ENCODE results near the gene PTH2. TPM values are rescaled to one million over a fixed set of nuclear protein-coding genes. Genes with fewer than 3 reads are reported as not detected.

Gene PTH2
- polyA plus RNA-seq, 10 donors = not detected

DNA sequence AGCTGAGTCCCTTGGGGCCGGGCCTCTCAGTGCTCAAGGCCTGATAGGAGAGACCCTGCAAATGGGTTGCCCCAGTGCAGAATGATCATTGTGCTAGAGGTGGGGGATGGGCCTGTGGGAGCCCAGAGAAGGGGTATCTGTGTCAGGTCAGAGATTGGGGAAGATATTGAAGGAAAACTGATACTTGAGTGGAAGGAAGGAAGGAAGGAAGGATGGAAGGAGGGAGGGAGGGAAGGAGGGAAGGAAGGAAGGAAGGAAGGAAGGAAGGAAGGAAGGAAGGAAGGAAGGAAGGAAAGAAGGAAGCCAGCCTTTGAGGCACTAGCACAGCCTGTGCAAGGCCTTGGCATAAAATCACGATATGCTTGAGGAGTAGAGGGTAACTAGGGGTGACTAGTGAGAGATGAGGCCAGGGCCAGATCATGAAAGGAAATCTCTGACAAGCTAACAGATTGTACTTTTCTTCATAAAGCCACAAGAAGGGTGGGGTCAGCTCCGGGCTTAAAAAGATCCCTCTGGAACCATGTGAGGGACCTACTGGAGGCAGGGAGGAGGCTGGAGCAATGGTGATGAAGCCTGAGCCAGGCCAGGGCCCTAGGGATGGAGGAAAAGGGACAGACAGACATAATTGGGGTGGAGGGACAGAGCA lies 11.4 kb downstream of the PTH2 start:
- DNase-seq = no peak

DNA sequence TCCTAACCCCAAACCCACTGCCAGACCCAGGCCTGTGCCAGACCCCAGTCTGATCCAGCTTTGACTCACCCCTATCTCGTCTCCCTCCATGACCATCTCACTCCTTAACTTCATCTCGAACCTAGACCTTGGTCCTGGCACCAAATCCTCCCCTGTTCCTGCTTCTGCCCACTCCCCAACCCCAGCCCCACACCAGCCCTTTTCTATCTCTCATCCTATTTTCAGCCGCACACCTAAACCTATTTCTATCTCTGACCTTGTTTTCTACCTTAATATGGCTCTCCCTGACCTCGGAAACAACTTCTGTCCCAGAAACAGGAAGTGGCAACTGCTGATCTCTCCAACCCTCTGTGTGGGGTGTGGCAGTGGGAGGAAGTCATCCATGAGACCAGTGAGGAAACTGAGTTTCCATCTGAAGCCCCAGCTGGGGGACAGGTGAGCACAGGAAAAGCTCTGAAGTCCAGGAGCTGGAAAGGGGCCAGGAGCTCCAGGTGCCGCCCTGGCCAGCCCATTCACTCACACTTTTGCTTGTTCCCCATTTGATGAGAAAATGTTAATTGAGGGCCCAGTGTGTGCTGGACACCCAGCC lies 13.7 kb downstream of the PTH2 start:
- DNase-seq = no peak

DNA sequence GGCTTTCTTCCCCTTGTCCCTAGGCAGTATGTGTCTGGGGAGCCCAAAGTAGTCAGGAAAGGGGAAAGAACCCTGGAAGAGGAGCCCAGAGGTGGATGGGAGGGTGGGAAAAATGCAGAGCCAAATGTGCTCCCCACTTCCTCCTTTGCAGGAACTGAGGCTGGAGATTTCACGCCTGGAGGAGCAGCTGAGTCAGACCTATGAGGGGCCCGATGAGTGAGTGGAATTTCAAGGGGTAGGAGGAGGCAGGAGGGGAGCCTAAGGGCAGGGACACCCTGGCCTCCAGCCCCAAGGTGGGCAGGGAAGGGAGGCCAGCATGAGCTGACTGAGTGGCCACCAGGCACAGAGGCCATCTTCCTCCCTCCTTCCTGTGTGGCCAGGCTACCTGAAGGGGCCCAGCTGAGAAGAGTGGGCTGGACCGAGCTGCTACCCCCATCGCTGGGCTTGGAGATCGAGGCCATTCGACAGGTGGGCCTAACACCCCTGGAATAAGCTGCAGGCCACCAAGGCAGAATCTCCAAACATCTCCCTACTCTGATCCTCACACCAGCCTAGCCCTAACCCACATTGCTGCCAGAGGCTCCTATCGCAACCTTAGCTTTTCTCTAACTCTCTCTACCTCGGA lies 14.3 kb downstream of the PTH2 start:
- DNase-seq = no peak

DNA sequence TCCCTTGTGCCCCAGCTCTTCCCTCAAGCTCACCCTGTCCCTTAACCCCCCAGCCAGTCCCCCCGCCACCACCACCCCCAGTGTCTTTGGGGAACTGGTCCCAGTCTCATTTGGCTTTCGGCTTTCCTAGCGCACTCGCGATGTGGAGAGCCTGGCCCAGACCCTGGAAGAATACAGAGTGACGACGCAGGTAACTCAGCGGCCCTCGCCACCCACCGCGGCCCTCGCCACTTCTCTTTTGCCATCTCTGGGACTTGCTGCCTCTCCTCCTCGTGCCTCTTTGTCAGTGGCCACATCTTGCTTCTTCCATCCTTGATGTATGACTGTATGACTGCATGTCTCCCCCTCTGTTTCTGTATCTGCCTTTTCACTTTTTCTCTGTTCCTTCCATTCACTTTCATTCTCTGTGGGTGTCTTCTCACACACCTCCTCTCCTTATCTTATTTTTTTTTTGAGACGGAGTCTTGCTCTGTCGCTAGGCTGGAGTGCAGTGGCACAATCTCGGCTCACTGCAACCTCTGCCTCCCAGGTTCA lies 15.7 kb downstream of the PTH2 start:
- no peak for DNase-seq

DNA sequence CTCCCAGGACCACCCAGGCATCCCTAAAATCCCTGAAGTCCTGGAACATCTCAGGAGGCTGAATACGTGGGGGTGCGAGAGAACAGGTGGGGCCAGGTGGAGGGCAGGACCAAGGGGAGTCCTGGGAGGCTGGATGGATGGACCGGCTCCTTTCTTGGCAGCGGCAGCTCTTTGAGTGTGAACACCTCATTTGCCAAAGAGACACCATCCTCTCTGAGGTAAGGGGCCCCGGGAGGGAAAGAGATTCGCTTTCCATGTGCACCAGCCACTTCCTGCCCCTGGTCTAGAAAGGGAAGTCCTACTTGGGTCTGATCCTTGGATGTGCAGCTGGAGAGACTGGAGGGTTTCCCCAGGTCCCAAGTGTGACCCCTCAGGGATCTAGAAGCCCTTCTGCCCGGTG lies 16.2 kb downstream of the PTH2 start:
- DNase-seq = no peak

DNA sequence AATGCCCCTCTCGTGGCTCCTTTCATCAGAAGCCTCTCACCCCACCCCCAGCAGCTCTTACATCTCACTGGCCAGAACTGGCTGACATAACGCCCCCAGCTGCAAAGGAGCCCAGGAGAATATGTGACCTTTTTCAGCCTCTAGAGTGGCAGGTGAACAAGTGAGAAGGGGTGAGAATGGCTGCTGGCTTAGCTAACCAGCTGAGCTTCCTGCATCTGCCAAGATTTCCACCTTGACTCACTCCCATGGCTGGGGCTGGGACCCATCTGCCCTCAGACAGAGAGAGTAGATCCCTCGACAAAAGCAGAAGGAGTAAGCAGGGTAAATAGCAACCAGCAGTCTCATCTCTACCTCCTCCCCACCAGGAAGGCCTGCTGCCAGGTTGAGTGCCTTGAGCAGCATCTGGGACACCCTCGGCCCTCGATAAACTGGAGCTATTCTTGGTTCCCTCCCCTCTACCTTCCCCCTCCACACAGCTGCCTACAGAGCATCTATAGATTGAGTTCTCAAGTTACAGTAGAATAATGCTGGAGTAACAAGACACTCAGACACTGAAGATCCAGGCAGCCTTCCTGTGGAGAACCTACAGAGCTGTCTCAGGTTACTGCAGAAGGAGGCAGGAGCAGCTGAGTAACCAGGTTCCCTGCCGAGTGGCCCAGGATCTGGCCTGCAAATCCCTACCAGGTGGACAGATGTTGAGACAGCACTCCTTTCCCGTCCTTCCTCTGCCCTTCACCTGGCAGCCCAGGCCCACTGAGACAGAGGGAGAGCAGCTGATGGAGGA lies 19.6 kb downstream of the PTH2 start:
- peak in 1 of 3 donors; percentile 57 for DNase-seq

DNA sequence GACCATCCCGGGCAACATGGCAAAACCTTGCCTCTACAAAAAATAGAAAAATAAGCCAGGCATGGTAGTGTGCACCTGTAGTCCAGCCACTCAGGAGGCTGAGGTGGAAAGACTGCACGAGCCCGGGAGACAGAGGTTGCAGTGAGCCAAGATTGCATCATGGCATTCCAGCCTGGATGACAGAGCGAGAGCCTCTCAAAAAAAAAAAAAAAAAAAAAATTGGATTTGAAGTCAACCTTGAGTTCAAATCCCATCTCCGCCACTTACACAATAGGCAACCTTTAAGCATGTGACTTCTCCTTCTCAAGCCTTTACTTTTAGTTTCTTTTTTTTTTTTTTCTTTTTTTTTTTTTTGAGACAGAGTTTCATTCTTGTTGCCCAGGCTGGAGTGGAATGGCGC lies 23.2 kb downstream of the PTH2 start:
- DNase-seq = no peak

DNA sequence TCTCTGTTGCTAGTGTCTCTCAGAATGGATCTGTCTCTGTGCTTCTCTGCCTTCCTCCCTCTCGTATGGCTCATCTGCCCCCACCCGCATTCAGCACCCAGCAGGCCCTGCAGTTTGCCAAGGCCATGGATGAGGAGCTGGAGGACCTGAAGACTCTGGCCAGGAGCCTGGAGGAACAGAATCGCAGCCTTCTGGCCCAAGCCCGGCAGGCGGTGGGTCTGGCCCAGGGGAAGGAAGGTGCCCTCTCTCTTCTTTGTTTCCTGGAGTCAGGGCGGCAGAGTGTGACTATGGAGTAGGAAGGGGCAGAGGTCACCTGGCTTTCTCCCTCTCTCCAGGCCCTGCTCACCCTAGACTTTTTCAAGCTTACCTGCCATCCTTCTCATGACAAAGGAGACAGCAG lies 24.3 kb downstream of the PTH2 start:
- DNase-seq = no peak

DNA sequence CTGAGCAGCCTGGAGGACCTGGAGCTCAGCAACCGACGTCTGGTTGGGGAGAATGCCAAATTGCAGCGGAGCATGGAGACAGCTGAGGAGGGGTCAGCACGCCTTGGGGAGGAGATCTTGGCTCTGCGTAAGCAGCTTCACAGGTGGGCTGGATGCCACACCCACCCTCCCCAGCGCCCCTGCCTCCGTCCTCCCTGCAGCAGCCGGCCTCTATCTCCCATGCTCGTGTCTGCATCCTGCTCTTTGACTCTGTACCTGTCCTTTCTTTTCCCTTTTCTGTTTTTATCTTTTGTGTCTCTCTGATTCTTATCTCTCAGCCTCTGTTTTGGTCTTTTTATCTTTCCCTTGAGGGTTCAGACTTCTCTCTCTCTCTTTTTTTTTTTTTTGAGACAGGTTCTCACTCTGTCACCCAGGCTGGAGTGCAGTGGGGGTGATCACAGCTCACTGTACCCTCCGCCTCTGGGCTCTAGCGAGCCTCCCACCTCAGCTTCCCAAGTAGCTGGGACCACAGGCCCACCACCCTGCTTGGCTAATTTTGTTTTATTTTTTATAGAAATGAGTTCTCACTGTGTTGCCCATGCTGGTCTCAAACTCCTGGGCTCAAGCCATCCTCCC lies 25.1 kb downstream of the PTH2 start:
- no peak for DNase-seq

DNA sequence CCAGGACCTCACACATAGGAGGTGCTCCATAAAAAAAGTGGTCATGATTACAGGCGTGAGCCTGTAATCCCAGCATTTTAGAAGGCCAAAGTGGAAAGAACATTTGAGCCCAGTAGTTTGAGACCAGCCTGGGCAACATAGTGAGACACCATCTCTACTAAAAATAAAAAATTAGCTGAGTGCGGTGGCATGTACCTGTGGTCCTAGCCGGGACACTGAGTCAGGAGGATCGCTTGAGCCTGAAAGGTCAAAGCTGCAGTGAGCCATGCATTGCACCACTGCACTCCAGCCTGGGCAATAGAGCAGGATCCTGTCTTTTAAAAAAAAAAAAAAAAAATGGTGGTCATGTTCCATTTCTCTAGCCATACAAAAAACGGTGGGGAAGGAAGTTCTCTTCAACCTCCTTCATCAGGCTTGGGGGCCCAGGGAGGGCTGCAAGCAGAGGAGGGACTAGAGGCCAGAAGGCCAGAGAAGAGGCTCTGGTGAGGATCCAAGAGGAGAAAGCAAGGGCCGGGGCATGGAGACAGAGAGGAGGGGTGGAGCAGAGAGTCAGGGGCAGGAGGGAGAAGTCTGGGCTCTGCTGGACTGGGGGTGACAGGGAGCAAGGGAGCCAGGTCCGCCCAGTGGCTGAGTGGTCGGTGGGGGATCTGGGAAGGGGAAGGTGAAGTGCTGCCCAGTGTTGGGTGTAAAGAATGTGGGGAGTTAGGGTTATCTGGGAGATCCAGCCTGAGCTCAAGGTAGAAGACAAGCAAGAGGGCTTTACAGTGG lies 26.3 kb downstream of the PTH2 start:
- DNase-seq = no peak

DNA sequence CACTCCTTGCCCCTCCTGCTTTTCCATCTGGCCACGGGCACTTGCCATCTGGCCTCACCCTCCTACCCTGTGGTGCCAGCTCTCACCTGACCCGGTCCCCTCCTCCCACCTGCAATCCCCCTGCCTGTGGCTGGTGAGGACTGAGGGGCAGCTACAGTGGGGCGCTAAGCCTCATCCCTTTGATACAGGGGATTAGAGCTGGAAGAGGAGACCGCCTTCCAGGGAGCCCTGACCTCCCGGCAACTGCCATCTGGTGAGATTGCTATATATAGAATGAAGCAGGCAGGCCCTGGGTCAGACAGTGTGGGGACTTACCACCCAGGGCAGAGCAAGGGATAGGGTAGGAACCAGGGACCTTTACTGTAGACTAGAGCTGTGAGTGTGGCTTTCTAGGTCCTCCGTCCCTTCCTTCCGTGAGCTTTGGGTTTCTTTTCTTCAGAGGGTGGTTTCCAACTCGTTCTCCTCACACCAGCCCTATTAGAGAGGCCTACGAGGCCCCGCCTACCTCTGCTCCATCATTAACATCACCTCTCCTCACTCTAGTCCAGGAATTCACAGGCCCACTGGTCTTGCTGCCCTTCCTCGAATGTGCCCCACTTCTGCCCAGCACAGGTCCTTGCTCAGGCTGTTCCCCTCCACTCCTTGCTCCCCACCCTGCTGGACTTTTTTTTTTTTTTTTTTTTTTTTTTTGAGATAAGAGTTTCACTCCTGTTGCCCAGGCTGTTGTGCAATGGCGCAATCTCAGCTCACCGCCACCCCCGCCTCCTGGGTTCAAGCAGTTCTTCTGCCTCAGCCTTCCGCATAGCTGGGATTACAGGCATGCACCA lies 27.4 kb downstream of the PTH2 start:
- no peak for DNase-seq

DNA sequence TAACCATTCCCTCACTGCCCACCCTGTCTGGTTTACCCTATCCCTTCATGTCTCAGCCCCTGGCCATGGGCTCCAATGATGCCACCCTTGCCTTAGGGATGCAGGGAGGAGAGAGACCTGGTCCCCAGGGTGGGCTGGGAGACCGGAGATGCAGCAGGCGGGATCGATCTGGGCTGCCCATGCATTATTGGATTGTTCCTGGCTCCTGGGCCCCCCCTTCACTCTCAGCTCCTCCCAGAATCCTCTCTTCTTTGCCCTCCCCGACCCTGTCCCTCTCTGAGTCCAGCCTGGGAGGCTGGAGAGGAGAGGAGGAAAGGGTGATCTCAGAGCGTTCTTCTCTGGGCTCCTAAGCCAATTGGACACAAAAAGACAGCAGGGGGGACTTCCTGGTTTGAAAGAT lies 29.4 kb downstream of the PTH2 start:
- DNase-seq = no peak

DNA sequence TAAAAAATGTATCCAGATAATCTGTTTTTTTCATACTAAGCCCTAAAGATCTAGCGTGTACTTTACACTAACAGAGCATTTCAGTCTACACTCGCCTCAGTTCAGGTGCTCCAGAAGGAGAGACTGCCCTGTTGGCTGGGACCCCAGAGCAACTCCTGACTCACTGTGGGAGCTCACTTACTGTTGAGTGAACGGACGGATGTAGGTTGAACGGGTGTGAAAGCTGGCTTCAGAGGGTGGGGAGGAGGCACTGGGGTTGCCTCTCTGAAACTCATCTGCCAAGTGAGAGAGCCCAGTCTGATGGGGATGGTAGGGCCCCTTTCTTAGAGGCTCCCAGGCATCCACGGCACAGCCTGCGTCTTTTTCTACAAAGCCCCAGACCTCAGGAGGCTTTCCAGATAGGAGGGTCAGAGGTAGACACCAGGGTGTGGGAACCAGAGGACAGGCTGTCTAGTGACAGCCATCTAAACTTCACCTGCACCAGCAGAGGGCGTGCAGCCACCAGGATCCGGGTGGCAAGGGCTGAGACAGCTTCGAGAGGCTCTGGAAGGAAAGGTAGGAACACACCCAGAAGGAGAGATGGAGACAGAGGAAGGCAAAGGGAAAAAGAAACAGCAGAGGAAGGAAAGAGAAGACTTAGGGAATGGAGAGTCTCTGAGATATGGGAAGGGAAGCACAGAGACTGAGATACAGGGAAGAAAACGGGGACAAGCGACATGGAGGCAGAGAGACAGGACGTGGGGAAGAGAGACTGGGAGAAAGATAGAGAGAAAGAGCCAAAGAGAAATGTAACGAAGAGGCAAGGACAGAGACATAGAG lies 31.5 kb downstream of the PTH2 start:
- peak; percentile 64 to 87 (median 81) for DNase-seq

DNA sequence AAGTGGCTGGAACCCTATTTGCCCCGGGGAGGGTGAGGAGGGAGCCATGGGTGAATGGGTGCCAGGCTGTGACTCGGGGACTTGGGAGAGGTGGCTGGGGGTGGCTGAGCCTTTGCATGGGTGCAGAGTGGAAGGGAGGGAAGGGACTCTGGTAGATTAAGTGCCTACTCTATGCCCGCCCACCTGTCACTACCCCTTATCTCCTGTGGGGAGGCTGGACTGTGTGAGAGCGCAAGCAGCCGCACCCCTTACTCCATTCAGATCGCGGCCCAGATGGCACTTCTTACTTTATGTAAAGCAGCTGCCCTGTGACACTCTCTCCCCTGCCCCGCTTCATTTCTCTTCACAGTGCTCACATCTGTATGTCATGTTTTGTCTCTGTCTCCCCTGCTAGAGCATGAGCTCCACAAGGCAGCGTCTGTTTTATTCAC lies 32.3 kb downstream of the PTH2 start:
- DNase-seq = no peak

DNA sequence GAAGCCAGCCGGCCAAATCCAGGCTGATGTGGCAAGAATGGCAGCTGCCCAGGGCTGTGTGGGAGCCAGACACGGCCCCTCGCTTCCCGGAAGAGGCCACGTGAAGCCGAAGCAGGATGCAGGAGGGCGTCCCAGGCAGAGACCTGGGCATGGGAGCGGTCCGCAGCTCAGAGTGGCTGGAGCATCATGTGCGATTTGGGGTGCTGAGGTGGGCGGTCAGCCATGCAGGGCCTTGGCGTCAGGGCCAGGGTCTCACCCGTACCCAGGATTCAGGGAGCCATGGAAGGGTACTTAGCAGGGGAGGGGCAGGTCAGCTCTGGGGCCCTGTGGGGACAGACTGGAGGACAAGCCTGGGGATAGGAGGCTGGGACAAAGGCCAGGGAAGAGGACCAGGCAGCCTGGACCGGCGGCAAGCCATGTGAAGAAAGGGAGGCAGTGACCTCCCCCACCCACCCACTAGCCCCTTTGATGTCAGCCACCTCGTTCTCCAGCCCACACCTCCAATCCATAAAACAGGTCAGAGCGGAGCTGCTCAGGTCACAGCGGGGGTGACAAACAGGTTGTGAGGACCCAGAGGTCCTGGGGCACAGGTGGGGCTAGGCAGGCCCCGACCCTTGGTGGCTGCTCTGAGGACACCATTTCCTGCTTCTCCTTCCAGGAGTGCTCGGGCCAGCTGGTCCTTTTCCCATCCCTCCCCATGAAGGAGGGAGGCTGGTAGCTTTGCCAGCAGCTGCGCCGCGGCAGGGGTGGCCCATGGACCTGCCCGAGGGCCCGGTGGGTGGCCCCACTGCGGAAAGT lies 32.9 kb downstream of the PTH2 start:
- DNase-seq = no peak

DNA sequence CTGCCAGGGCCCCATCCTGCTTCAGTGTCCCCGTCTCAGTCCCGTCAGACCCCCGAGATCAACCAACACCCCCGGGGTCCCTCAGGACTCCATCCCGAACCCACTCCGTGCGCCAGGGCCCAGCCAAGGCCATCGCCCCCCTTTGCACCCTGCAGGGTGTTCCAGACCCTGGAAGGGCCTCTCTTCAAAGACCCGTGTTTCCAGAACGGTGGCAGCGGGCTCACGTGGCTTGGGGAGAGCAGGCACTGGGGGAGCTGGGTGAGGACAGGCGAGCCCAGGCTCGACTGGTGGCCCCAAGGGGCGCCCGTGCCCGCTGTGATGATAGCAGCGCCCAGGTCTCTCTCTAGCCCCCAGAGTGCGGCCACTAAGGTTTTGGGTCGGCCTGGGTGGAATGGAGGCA lies 33.8 kb downstream of the PTH2 start:
- no peak for DNase-seq

DNA sequence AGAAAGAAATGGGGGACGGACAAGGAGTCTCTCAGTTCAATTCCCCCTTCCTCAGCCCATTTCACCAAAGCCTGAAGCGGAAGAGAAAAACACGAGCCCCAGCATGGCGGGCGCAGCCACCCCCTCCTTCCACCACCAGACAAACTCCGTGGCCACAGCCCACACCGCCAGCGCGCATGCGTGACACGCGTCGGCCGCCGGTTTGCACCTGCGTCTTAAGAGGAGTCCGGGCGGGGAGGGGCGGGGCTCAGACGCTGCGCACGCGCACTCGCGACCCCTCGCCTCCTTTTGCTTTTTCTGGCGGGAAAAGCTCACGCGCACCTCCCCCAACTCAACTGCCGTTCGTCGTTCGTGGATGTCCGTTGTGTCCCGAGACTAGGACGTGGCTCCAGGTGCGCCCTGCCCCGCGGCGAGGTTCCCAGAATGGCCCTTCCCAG lies 35.3 kb downstream of the PTH2 start, which contains the start of gene KASH5:
KASH5 (plus strand) TSS at position 314 of the 437 bp plus-strand sequence. CDS start 2,635 bp downstream, outside the sequence.
- peak; percentile 31 to 84 (median 52) for DNase-seq

DNA sequence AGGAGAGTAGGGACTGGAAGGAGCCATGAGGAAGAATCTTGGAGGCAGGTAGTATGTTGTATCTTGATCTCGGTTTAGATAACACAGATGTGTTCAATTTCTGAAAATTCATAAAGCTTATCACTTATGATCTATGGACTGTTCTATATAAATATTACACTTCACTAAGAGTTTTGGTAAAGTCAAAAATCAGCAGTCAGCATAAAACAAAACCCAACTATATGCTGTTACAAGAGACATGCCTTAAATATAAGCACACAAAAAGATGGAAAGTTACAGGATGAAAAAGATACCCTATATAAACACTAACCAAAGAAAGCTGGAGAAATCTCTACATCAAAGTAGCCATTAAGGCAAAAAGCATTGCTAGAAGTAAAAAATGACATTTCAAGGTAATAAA lies 39.6 kb downstream of the PTH2 start:
- DNase-seq = no peak

All from muscle of back (tissue), 11 donors.